Activated naive CD4-positive, alpha-beta T cell treated with anti-CD3 and anti-CD28 coated beads for 36 hours (primary cell): ENCODE data around the gene CRTC2. TPM values are rescaled to one million over a fixed set of nuclear protein-coding genes. Genes with fewer than 3 reads are reported as not detected.
A peak's percentile ranks its signal among the peaks of the same experiment; 100 is the strongest.
"Not testable (repeated sequence)": the region's sequence is repeated elsewhere in the genome, so short reads cannot be mapped to it uniquely, and the experiment has no call there.

Experiments used
- CTCF ChIA-PET: fragments of 350-600 bp; sonication (Branson Sonifier 250); formaldehyde crosslinking; loops from one replicate; lab custom pipeline; 2021; ENCODE audit warnings: antibody characterized with exemption; lab: Charles Lee
- DNase-seq: peaks from one replicate; pipeline ENCODE4 v3.0.0-alpha.2; 2020
- H3K27ac Mint-ChIP-seq: one replicate; pipeline ENCODE4 v1.8.0; 2021; ENCODE audit warnings: mild to moderate bottlenecking, mixed read lengths
- H3K27me3 Mint-ChIP-seq: one replicate; pipeline ENCODE4 v1.8.0; 2021; ENCODE audit warnings: low read depth, mixed read lengths
- H3K36me3 Mint-ChIP-seq: one replicate; pipeline ENCODE4 v1.8.0; 2021; ENCODE audit warnings: low read depth, mixed read lengths
- H3K4me1 Mint-ChIP-seq: one replicate; pipeline ENCODE4 v1.8.0; 2021; ENCODE audit warnings: low read depth, mixed read lengths
- H3K4me3 Mint-ChIP-seq: one replicate; pipeline ENCODE4 v1.8.0; 2021; ENCODE audit warnings: mild to moderate bottlenecking, moderate library complexity, mixed read lengths
- H3K9me3 Mint-ChIP-seq: one replicate; pipeline ENCODE4 v1.8.0; 2021; ENCODE audit warnings: mixed read lengths
- intact Hi-C: fragments of 100-400 bp; cut with micrococcal nuclease; formaldehyde crosslinking; loops from one replicate; pipeline ENCODE4 v1.15.1; 2023
- total RNA-seq, 2 experiments: library from RNA; stranded (reverse); gene quantifications; one replicate each; pipeline ENCODE4 v1.2.3, GENCODE V29; 2021

CRTC2 gene, protein sequence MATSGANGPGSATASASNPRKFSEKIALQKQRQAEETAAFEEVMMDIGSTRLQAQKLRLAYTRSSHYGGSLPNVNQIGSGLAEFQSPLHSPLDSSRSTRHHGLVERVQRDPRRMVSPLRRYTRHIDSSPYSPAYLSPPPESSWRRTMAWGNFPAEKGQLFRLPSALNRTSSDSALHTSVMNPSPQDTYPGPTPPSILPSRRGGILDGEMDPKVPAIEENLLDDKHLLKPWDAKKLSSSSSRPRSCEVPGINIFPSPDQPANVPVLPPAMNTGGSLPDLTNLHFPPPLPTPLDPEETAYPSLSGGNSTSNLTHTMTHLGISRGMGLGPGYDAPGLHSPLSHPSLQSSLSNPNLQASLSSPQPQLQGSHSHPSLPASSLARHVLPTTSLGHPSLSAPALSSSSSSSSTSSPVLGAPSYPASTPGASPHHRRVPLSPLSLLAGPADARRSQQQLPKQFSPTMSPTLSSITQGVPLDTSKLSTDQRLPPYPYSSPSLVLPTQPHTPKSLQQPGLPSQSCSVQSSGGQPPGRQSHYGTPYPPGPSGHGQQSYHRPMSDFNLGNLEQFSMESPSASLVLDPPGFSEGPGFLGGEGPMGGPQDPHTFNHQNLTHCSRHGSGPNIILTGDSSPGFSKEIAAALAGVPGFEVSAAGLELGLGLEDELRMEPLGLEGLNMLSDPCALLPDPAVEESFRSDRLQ
- total RNA-seq, result 10 to 100 TPM; 72.6 to 83.0 TPM

- intact Hi-C loops, result loop anchor here (1.0 to 5.0 kb wide), 9 partner anchors 9 to 314 kb away; partner anchors contain the start of genes CREB3L4, HAX1, INTS3 and JTB
- peak; percentile 99 for DNase-seq
- H3K4me3 Mint-ChIP-seq, result peak within 1 kb of the TSS; percentile 86
- no peaks in the 10 kb centered on the region for H3K9me3 Mint-ChIP-seq
- peak within 1 kb of the TSS; percentile 92 for H3K27ac Mint-ChIP-seq
- H3K4me1 Mint-ChIP-seq, result peaks cover 53% of the 10 kb centered on the region
- CTCF ChIA-PET, result interaction anchor here (1.3 kb wide), 3 partner anchors 12 to 31 kb away, joined by 4 to 7 read pairs (median 5); partner anchors contain the start of genes DENND4B and RAB13
- no peaks in the 10 kb centered on the region for H3K27me3 Mint-ChIP-seq
- H3K36me3 Mint-ChIP-seq, result peaks cover 13% of the 10 kb centered on the region
These were observed at the start of gene CRTC2 for GRCh38 chr1:153958111-153958960. Gene CRTC2, minus strand, starts transcription at chr1:153958612. Its CDS starts 115 bp downstream, at chr1:153958497.

DNA sequence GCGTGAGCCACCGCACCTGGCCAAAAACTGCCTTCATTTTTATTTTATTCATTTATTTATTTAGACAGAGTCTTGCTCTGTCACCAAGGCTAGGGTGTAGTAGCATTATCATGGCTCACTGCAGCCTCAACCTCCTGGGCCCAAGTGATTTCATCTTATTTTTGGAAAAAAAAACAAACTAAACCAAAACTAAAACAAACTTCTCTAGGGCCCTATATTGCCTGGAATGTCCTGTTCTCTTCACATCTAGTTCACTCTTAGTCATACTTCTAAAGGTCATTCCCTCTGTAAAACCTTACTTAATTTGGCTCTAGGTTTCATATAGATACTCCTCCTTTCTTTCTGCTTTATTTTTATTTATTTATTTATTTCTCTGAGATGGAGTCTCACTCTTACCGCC is 47.7 kb upstream of the CRTC2 start:
- H3K36me3 Mint-ChIP-seq, result no peaks in the 10 kb centered on the region
- CTCF ChIA-PET, result no interaction called here
- no peak overlapping the region for H3K4me3 Mint-ChIP-seq
- no peaks in the 10 kb centered on the region for H3K27me3 Mint-ChIP-seq
- no peaks in the 10 kb centered on the region for H3K4me1 Mint-ChIP-seq
- no peak for DNase-seq
- H3K9me3 Mint-ChIP-seq, result no peaks in the 10 kb centered on the region
- intact Hi-C loops, result no loop called here
- H3K27ac Mint-ChIP-seq, result no peak overlapping the region

DNA sequence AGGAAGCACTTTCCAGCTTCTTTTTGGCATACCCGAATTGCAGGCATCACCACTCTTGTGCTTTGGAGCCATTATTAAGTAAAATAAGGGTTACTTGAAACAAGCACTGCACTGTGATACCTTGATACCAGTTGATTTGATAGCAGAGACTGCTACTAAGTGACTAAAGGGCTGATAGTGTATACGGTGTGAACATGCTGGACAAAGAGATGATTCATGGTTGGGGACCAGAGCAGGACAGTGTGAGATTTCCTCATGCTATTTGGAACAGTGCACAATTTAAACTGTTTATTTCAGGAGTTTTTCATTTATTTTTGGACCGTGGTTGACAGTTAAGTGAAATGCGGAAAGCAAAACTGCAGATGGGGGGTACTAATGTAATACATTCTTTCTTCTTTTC is 42.0 kb upstream of the CRTC2 start:
- CTCF ChIA-PET, result no interaction called here
- H3K27me3 Mint-ChIP-seq, result no peaks in the 10 kb centered on the region
- no peak for DNase-seq
- peaks cover 6% of the 10 kb centered on the region for H3K36me3 Mint-ChIP-seq
- H3K9me3 Mint-ChIP-seq, result no peaks in the 10 kb centered on the region
- no peak overlapping the region for H3K27ac Mint-ChIP-seq
- intact Hi-C loops, result no loop called here
- H3K4me3 Mint-ChIP-seq, result no peak overlapping the region
- H3K4me1 Mint-ChIP-seq, result peaks cover 1% of the 10 kb centered on the region

GRCh38 chr1:153996882-153997281 is 38.5 kb upstream of the CRTC2 start:
- Mint-ChIP-seq H3K4me1 (peaks cover 19% of the 10 kb centered on the region), H3K36me3 (peaks cover 38% of the 10 kb centered on the region)
- H3K4me3 Mint-ChIP-seq, H3K27me3 Mint-ChIP-seq, H3K27ac Mint-ChIP-seq, DNase-seq, H3K9me3 Mint-ChIP-seq, intact Hi-C loops: not testable (repeated sequence)
- CTCF ChIA-PET, result interaction anchor here (0.7 kb wide), 1 partner anchor 76 kb away, joined by 4 read pairs; no protein-coding TSS in a partner anchor

DNA sequence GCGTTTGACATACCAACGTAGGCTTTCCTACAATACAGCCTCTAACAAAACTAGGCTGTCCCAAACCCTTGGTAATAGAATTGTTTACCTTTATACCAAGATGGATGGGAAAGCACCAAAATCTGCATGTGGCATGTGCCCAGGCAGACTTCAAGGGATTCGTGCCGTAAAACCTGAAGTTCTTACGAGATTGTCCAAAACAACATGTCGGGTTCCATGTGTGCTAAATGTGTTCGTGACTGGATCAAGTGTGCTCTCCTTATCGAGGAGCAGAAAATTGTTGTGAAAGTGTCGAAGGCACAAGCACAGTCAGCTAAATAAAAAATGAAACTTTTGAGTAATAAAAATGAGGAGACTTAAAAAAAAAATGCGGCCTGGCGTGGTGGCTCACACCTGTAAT is 37.2 kb upstream of the CRTC2 start:
- H3K27ac Mint-ChIP-seq, result no peak overlapping the region
- H3K4me3 Mint-ChIP-seq, result no peak overlapping the region
- no peaks in the 10 kb centered on the region for H3K9me3 Mint-ChIP-seq
- H3K27me3 Mint-ChIP-seq, result no peaks in the 10 kb centered on the region
- peaks cover 24% of the 10 kb centered on the region for H3K4me1 Mint-ChIP-seq
- intact Hi-C loops, result no loop called here
- DNase-seq, result no peak
- CTCF ChIA-PET, result interaction anchor here (1.4 kb wide), 1 partner anchor 9 kb away, joined by 3 read pairs; no protein-coding TSS in a partner anchor
- H3K36me3 Mint-ChIP-seq, result peaks cover 50% of the 10 kb centered on the region

GRCh38 chr1:153995202-153995601 is 36.8 kb upstream of the CRTC2 start:
- CTCF ChIA-PET, result interaction anchor here (1.4 to 1.5 kb wide), 2 partner anchors 8 to 109 kb away, joined by 3 read pairs; no protein-coding TSS in a partner anchor
- no peak overlapping the region for H3K4me3 Mint-ChIP-seq
- peaks cover 52% of the 10 kb centered on the region for H3K36me3 Mint-ChIP-seq
- H3K27ac Mint-ChIP-seq, result no peak overlapping the region
- no peaks in the 10 kb centered on the region for H3K27me3 Mint-ChIP-seq
- intact Hi-C loops, result no loop called here
- peaks cover 26% of the 10 kb centered on the region for H3K4me1 Mint-ChIP-seq
- DNase-seq, result no peak
- no peaks in the 10 kb centered on the region for H3K9me3 Mint-ChIP-seq

GRCh38 chr1:153991806-153992205 is 33.4 kb upstream of the CRTC2 start:
- Mint-ChIP-seq H3K27ac (peak overlapping the region; percentile 97), H3K27me3 (no peaks in the 10 kb centered on the region), H3K9me3 (no peaks in the 10 kb centered on the region), H3K4me1 (peaks cover 37% of the 10 kb centered on the region), H3K36me3 (peaks cover 52% of the 10 kb centered on the region), H3K4me3 (peak overlapping the region; percentile 93)
- DNase-seq, result no peak
- CTCF ChIA-PET, result interaction anchor here (0.6 kb wide), 2 partner anchors 198 to 320 kb away, joined by 3 to 5 read pairs; no protein-coding TSS in a partner anchor
- intact Hi-C loops, result loop anchor here (2.0 to 5.0 kb wide), 3 partner anchors 265 to 335 kb away; partner anchors contain the start of genes ATP8B2, HAX1 and INTS3

- Mint-ChIP-seq H3K27ac (peak overlapping the region; percentile 97), H3K4me3 (peak overlapping the region; percentile 93), H3K27me3 (no peaks in the 10 kb centered on the region), H3K36me3 (peaks cover 51% of the 10 kb centered on the region), H3K9me3 (no peaks in the 10 kb centered on the region), H3K4me1 (peaks cover 42% of the 10 kb centered on the region)
- intact Hi-C loops, result loop anchor here (2.0 to 5.0 kb wide), 3 partner anchors 264 to 336 kb away; partner anchors contain the start of genes ATP8B2, HAX1 and INTS3
- CTCF ChIA-PET, result interaction anchor here (0.6 to 0.8 kb wide), 2 partner anchors 198 to 281 kb away, joined by 3 to 5 read pairs; no protein-coding TSS in a partner anchor
- no peak for DNase-seq
These were observed 32.8 kb upstream of the CRTC2 start for GRCh38 chr1:153991151-153991630.

DNA sequence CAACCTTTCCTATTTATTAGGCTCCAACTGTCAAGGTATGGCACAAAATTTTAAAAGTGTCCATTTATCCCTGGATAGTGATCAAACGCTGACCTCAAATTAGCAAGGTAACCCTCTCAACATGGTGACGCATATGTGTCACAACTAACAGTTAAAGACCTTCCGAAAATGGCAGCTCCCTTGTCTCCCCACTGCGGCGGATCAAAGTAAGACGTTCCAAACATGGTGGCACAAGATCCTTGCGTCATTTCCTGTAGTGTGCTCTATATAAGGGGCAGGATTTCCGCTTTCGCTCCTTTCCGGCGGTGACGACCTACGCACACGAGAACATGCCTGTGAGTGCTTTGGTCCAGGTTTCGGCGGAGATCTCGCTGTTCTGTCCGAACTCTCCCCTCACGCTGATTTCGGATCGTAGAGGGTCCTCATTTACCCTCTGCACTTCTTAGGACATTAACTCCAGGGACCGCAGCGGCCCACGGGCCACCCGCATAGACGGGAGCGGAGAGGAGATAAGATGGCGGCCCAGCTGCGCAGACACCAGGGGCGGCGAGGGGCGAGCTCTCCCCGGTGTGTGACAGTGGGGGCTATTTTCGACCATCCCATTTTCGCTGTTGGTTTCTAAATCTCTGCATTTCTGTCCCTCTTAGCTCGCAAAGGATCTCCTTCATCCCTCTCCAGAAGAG is 32.2 kb upstream of the CRTC2 start, which contains the start of gene RPS27:
Gene RPS27 (plus strand): TSS at position 295 of the 683 bp plus-strand sequence. CDS start 35 bp downstream, at position 330.
- intact Hi-C loops, result loop anchor here (1.0 to 5.0 kb wide), 14 partner anchors 13 to 481 kb away; partner anchors contain the start of genes ATP8B2, CREB3L4, HAX1 and INTS3
- DNase-seq, result peak; percentile 93
- no peaks in the 10 kb centered on the region for H3K9me3 Mint-ChIP-seq
- peak within 1 kb of the TSS; percentile 93 for H3K4me3 Mint-ChIP-seq
- CTCF ChIA-PET, result interaction anchor here (0.8 to 1.4 kb wide), 4 partner anchors 13 to 281 kb away, joined by 3 to 7 read pairs (median 4); partner anchors contain the start of gene JTB
- H3K27me3 Mint-ChIP-seq, result peaks cover 3% of the 10 kb centered on the region
- peaks cover 47% of the 10 kb centered on the region for H3K4me1 Mint-ChIP-seq
- peaks cover 48% of the 10 kb centered on the region for H3K36me3 Mint-ChIP-seq
- peak within 1 kb of the TSS; percentile 97 for H3K27ac Mint-ChIP-seq

- DNase-seq, result no peak
- intact Hi-C loops, result no loop called here
- peaks cover 3% of the 10 kb centered on the region for H3K27me3 Mint-ChIP-seq
- no peaks in the 10 kb centered on the region for H3K9me3 Mint-ChIP-seq
- H3K27ac Mint-ChIP-seq, result peak overlapping the region; percentile 71
- peaks cover 46% of the 10 kb centered on the region for H3K4me1 Mint-ChIP-seq
- no peak overlapping the region for H3K4me3 Mint-ChIP-seq
- peaks cover 21% of the 10 kb centered on the region for H3K36me3 Mint-ChIP-seq
- CTCF ChIA-PET, result interaction anchor here (0.5 to 3.7 kb wide), 15 partner anchors 10 to 316 kb away, joined by 3 to 58 read pairs (median 6); partner anchors contain the start of genes CREB3L4, DENND4B, JTB and SLC39A1
These were observed 29.2 kb upstream of the CRTC2 start for GRCh38 chr1:153987621-153988020.
